Activated CD4-positive, alpha-beta T cell treated with anti-CD3 and anti-CD28 coated beads for 24 hours (primary cell): Measurements from ENCODE around the gene RPP25L.
A peak's percentile ranks its signal among the peaks of the same experiment; 100 is the strongest.

Experiments
- DNase-seq, 2 donors: peaks; one replicate each; pipeline ENCODE4 v3.0.0-alpha.2; 2020; ENCODE audit warnings: low read depth in 2 of 2

Gene RPP25L

GRCh38 chr9:34637356-34638137, 25.6 kb upstream of the RPP25L start, which contains the start of gene SIGMAR1:
Gene SIGMAR1, minus strand, starts transcription at chr9:34637787. Its CDS starts 90 bp downstream, at chr9:34637697.
- peak; percentile 83 to 91 for DNase-seq

- no peak for DNase-seq
Measured at GRCh38 chr9:34636791-34637355, 25.0 kb upstream of the RPP25L start.

GRCh38 chr9:34635556-34635955, 23.7 kb upstream of the RPP25L start:
- no peak for DNase-seq

- DNase-seq: no peak
Measured at GRCh38 chr9:34634551-34635248, 22.8 kb upstream of the RPP25L start.

- peak; percentile 59 to 65 for DNase-seq
Measured at GRCh38 chr9:34633851-34634550, 22.1 kb upstream of the RPP25L start.

GRCh38 chr9:34633166-34633565, 21.3 kb upstream of the RPP25L start:
- no peak for DNase-seq

- DNase-seq: no peak
Measured at GRCh38 chr9:34630402-34631154, 18.7 kb upstream of the RPP25L start.

- DNase-seq: no peak
Measured at GRCh38 chr9:34629491-34629808, 17.6 kb upstream of the RPP25L start.

- no peak for DNase-seq
Measured at GRCh38 chr9:34628656-34629490, 17.0 kb upstream of the RPP25L start, which contains the start of gene ARID3C. Gene ARID3C, minus strand, starts transcription at chr9:34629066. Its CDS starts 1,052 bp downstream, at chr9:34628014.

- no peak for DNase-seq
Measured at GRCh38 chr9:34627716-34628655, 16.1 kb upstream of the RPP25L start.

GRCh38 chr9:34625186-34625486, 13.2 kb upstream of the RPP25L start:
- no peak for DNase-seq

GRCh38 chr9:34624475-34625185, 12.7 kb upstream of the RPP25L start:
- no peak for DNase-seq

GRCh38 chr9:34623374-34624235, 11.7 kb upstream of the RPP25L start:
- no peak for DNase-seq

- DNase-seq: peak; percentile 80 to 81
Measured at GRCh38 chr9:34620061-34620994, 8.4 kb upstream of the RPP25L start, which contains the start of gene DCTN3. Gene DCTN3, minus strand, starts transcription at chr9:34620495. Its CDS starts 31 bp downstream, at chr9:34620464.

GRCh38 chr9:34615132-34615531, 3.2 kb upstream of the RPP25L start:
- no peak for DNase-seq

GRCh38 chr9:34612788-34613390, 992 bp upstream of the RPP25L start:
- DNase-seq: peak in 1 of 2 donors; percentile 67
